Mesendoderm (in vitro differentiated cells): ENCODE measurements around the gene DACT3.
"Not testable (repeated sequence)": the region's sequence is repeated elsewhere in the genome, so short reads cannot be mapped to it uniquely, and the experiment has no call there.

Experiments
- DNase-seq: peaks from one replicate; pipeline ENCODE4 v3.0.0; 2013
- H2AK5ac ChIP-seq: 2 replicates; pipeline ENCODE4 v1.6.1; 2013; ENCODE audit warnings: low read length, inconsistent platforms
- H2BK120ac ChIP-seq: 2 replicates; pipeline ENCODE4 v1.6.1; 2013; ENCODE audit warnings: low read depth, mild to moderate bottlenecking, low read length, moderate library complexity, mixed read lengths
- H2BK15ac ChIP-seq: replicated peaks from 2 replicates; pipeline ENCODE4 v1.6.1; 2013; ENCODE audit warnings: low read depth, mild to moderate bottlenecking, moderate library complexity
- H2BK5ac ChIP-seq: 2 replicates; pipeline ENCODE4 v1.6.1; 2013; ENCODE audit warnings: low read length, inconsistent platforms
- H3K18ac ChIP-seq: 2 replicates; pipeline ENCODE4 v1.6.1; 2013; ENCODE audit warnings: mild to moderate bottlenecking, low read length, mixed read lengths
- H3K23ac ChIP-seq: one replicate; pipeline ENCODE4 v1.6.1; 2013; ENCODE audit warnings: low read length
- H3K27ac ChIP-seq: 2 replicates; pipeline ENCODE4 v1.5.1; 2013; ENCODE audit warnings: low read depth, mild to moderate bottlenecking, inconsistent platforms, low read length, moderate library complexity
- H3K27me3 ChIP-seq: 2 replicates; pipeline ENCODE4 v1.6.1; 2013; ENCODE audit warnings: low read length, control low read depth, mild to moderate bottlenecking, inconsistent platforms; ENCODE audit not compliant: insufficient read depth, poor library complexity
- H3K36me3 ChIP-seq: 2 replicates; pipeline ENCODE4 v1.6.1; 2013; ENCODE audit warnings: low read length, inconsistent platforms; ENCODE audit not compliant: control insufficient read depth, insufficient read depth
- H3K4ac ChIP-seq: one replicate; pipeline ENCODE4 v1.6.1; 2013; ENCODE audit warnings: low read depth, mild to moderate bottlenecking, low read length, moderate library complexity
- H3K4me1 ChIP-seq: 2 replicates; pipeline ENCODE4 v1.6.1; 2013; ENCODE audit warnings: low read depth, low read length, inconsistent platforms; ENCODE audit not compliant: control insufficient read depth
- H3K4me2 ChIP-seq: 2 replicates; pipeline ENCODE4 v1.6.1; 2013; ENCODE audit warnings: low read length
- H3K4me3 ChIP-seq: 2 replicates; pipeline ENCODE4 v1.5.1; 2013; ENCODE audit warnings: mild to moderate bottlenecking, low read length
- H3K56ac ChIP-seq: one replicate; pipeline ENCODE4 v1.6.1; 2013; ENCODE audit warnings: low read length
- H3K79me1 ChIP-seq: 2 replicates; pipeline ENCODE4 v1.6.1; 2013; ENCODE audit warnings: low read length, inconsistent platforms
- H3K79me2 ChIP-seq: 2 replicates; pipeline ENCODE4 v1.6.1; 2013; ENCODE audit warnings: mild to moderate bottlenecking, low read length; ENCODE audit not compliant: control insufficient read depth, insufficient read depth
- H3K9ac ChIP-seq: 2 replicates; pipeline ENCODE4 v1.6.1; 2013; ENCODE audit warnings: low read length, inconsistent platforms
- H4K5ac ChIP-seq: one replicate; pipeline ENCODE4 v1.6.1; 2013; ENCODE audit warnings: low read length
- H4K8ac ChIP-seq: one replicate; pipeline ENCODE4 v1.6.1; 2013; ENCODE audit warnings: low read depth, mild to moderate bottlenecking, control low read depth, low read length, moderate library complexity
- WGBS: extraction: QIAGEN DNeasy Blood & Tissue Kit; methylation state at CpG from one replicate; pipeline ENCODE4 v1.1.7; 2013; ENCODE audit warnings: low lambda C conversion rate, missing lambda C conversion rate; ENCODE audit not compliant: insufficient coverage; ENCODE audit errors: extremely low coverage; 5-methylcytosine and 5-hydroxymethylcytosine counted together

Gene DACT3

GRCh38 chr19:46629546-46630025, 31.4 kb downstream of the DACT3 start:
- WGBS, result no CpG with 5 or more reads among the region's 15 CpGs
- peak overlapping the region; percentile 17 for H3K56ac ChIP-seq
- H3K79me1 ChIP-seq, result no peaks in the 10 kb centered on the region
- H3K9ac ChIP-seq, result no peak overlapping the region
- H3K4me3 ChIP-seq, result no peak overlapping the region
- H3K27me3 ChIP-seq, result no peaks in the 10 kb centered on the region
- H2BK15ac ChIP-seq, result no peak overlapping the region
- H3K4ac ChIP-seq, result no peak overlapping the region
- H4K8ac ChIP-seq, result no peak overlapping the region
- no peak overlapping the region for H3K23ac ChIP-seq
- no peak overlapping the region for H4K5ac ChIP-seq
- no peak overlapping the region for H2BK120ac ChIP-seq
- H3K4me1 ChIP-seq, result peaks cover 6% of the 10 kb centered on the region
- no peaks in the 10 kb centered on the region for H3K79me2 ChIP-seq
- H2BK5ac ChIP-seq, result no peak overlapping the region
- DNase-seq, result peak; percentile 37
- H3K18ac ChIP-seq, result no peak overlapping the region
- no peak overlapping the region for H3K27ac ChIP-seq
- H2AK5ac ChIP-seq, result no peak overlapping the region
- H3K36me3 ChIP-seq, result no peaks in the 10 kb centered on the region
- no peak overlapping the region for H3K4me2 ChIP-seq

GRCh38 chr19:46628970-46629369, 32.0 kb downstream of the DACT3 start:
- not testable (repeated sequence) for H3K56ac ChIP-seq, H2BK5ac ChIP-seq, H3K27ac ChIP-seq, H4K5ac ChIP-seq, H3K79me1 ChIP-seq, H2BK120ac ChIP-seq, DNase-seq, H3K79me2 ChIP-seq, H2BK15ac ChIP-seq, H3K27me3 ChIP-seq, H3K36me3 ChIP-seq, H3K18ac ChIP-seq, H3K23ac ChIP-seq, H3K4me1 ChIP-seq, H3K4ac ChIP-seq, H3K9ac ChIP-seq, H4K8ac ChIP-seq, H2AK5ac ChIP-seq, H3K4me3 ChIP-seq, H3K4me2 ChIP-seq
- no CpG with 5 or more reads among the region's 7 CpGs for WGBS

- Histone ChIP-seq H2BK15ac (no peak overlapping the region), H4K8ac (no peak overlapping the region), H3K79me2 (no peaks in the 10 kb centered on the region), H3K9ac (no peak overlapping the region), H4K5ac (no peak overlapping the region), H2AK5ac (no peak overlapping the region), H2BK5ac (no peak overlapping the region), H3K4me2 (no peak overlapping the region), H3K79me1 (no peaks in the 10 kb centered on the region), H3K4me3 (no peak overlapping the region), H3K27ac (no peak overlapping the region), H3K23ac (no peak overlapping the region), H3K18ac (no peak overlapping the region), H3K36me3 (no peaks in the 10 kb centered on the region), H3K4ac (no peak overlapping the region), H2BK120ac (no peak overlapping the region), H3K56ac (no peak overlapping the region), H3K27me3 (no peaks in the 10 kb centered on the region), H3K4me1 (peaks cover 7% of the 10 kb centered on the region)
- WGBS, result no CpG with 5 or more reads among the region's 14 CpGs
- DNase-seq, result no peak
These were observed 34.5 kb downstream of the DACT3 start for GRCh38 chr19:46626446-46626845.

- no peaks in the 10 kb centered on the region for H3K79me1 ChIP-seq
- WGBS, result no CpG with 5 or more reads among the region's 12 CpGs
- H4K8ac ChIP-seq, result no peak overlapping the region
- no peak overlapping the region for H3K27ac ChIP-seq
- no peak overlapping the region for H3K4me2 ChIP-seq
- H4K5ac ChIP-seq, result no peak overlapping the region
- peaks cover 2% of the 10 kb centered on the region for H3K4me1 ChIP-seq
- no peak overlapping the region for H3K4ac ChIP-seq
- DNase-seq, result no peak
- H2BK5ac ChIP-seq, result no peak overlapping the region
- H3K36me3 ChIP-seq, result no peaks in the 10 kb centered on the region
- no peak overlapping the region for H3K9ac ChIP-seq
- H3K23ac ChIP-seq, result no peak overlapping the region
- H2BK120ac ChIP-seq, result no peak overlapping the region
- H2BK15ac ChIP-seq, result no peak overlapping the region
- H3K79me2 ChIP-seq, result no peaks in the 10 kb centered on the region
- no peaks in the 10 kb centered on the region for H3K27me3 ChIP-seq
- no peak overlapping the region for H3K56ac ChIP-seq
- H3K4me3 ChIP-seq, result no peak overlapping the region
- no peak overlapping the region for H2AK5ac ChIP-seq
- no peak overlapping the region for H3K18ac ChIP-seq
These were observed 35.3 kb downstream of the DACT3 start for GRCh38 chr19:46625731-46626130.

- Histone ChIP-seq H4K8ac (no peak within 1 kb of the TSS), H3K56ac (peak within 1 kb of the TSS; percentile 15), H3K36me3 (no peaks in the 10 kb centered on the region), H3K79me2 (no peaks in the 10 kb centered on the region), H2BK5ac (no peak within 1 kb of the TSS), H3K23ac (peak within 1 kb of the TSS; percentile 89), H3K4me1 (peaks cover 2% of the 10 kb centered on the region), H3K27me3 (no peaks in the 10 kb centered on the region), H3K4me3 (no peak within 1 kb of the TSS), H3K9ac (no peak within 1 kb of the TSS), H2AK5ac (no peak within 1 kb of the TSS), H3K4me2 (no peak within 1 kb of the TSS), H4K5ac (no peak within 1 kb of the TSS), H3K4ac (no peak within 1 kb of the TSS), H3K27ac (no peak within 1 kb of the TSS), H2BK15ac (no peak within 1 kb of the TSS), H2BK120ac (no peak within 1 kb of the TSS), H3K18ac (no peak within 1 kb of the TSS), H3K79me1 (no peaks in the 10 kb centered on the region)
- WGBS, result no CpG with 5 or more reads among the region's 13 CpGs
- DNase-seq, result peak; percentile 58
These were observed 35.9 kb downstream of the DACT3 start, which contains the start of gene PTGIR for GRCh38 chr19:46624958-46625661. Gene PTGIR (minus strand): TSS chr19:46625089. CDS start chr19:46624225, 864 bp downstream.
